Type B pancreatic cell (in vitro differentiated cells): Measurements from ENCODE around the gene IFNL3. TPM values are rescaled to one million over a fixed set of nuclear protein-coding genes. Genes with fewer than 3 reads are reported as not detected.

Experiments
- DNase-seq: peaks from one replicate; pipeline ENCODE4 v3.0.0; 2021; ENCODE audit warnings: mixed read lengths; ENCODE audit not compliant: unreplicated experiment; ENCODE audit errors: extremely low spot score
- H3K27ac Mint-ChIP-seq: 2 replicates; pipeline ENCODE4 v1.8.0; 2021; ENCODE audit warnings: mild to moderate bottlenecking, mixed read lengths
- H3K27me3 Mint-ChIP-seq: 2 replicates; pipeline ENCODE4 v1.8.0; 2021; ENCODE audit warnings: mixed read lengths
- H3K36me3 Mint-ChIP-seq: 2 replicates; pipeline ENCODE4 v1.8.0; 2021; ENCODE audit warnings: mixed read lengths
- H3K4me1 Mint-ChIP-seq: one replicate; pipeline ENCODE4 v1.8.0; 2021; ENCODE audit warnings: mixed read lengths; ENCODE audit not compliant: unreplicated experiment
- H3K4me3 Mint-ChIP-seq: 2 replicates; pipeline ENCODE4 v1.8.0; 2021; ENCODE audit warnings: mild to moderate bottlenecking, mixed read lengths
- H3K9me3 Mint-ChIP-seq: 2 replicates; pipeline ENCODE4 v1.8.0; 2021; ENCODE audit warnings: mixed read lengths
- total RNA-seq: library from RNA; stranded (reverse); gene quantifications from 2 replicates; pipeline ENCODE4 v1.2.1, GENCODE V29; 2021; ENCODE audit warnings: low replicate concordance
- TF ChIP-seq, protein P1 (sequence below): fragments of 200-600 bp; sonication (generic); conservative IDR thresholded peaks from 2 replicates; pipeline ENCODE4 v1.5.0; 2021; ENCODE audit warnings: antibody characterized with exemption, mild to moderate bottlenecking

Gene IFNL3
- total RNA-seq, 1 donor from 2014 or later = not detected

DNA sequence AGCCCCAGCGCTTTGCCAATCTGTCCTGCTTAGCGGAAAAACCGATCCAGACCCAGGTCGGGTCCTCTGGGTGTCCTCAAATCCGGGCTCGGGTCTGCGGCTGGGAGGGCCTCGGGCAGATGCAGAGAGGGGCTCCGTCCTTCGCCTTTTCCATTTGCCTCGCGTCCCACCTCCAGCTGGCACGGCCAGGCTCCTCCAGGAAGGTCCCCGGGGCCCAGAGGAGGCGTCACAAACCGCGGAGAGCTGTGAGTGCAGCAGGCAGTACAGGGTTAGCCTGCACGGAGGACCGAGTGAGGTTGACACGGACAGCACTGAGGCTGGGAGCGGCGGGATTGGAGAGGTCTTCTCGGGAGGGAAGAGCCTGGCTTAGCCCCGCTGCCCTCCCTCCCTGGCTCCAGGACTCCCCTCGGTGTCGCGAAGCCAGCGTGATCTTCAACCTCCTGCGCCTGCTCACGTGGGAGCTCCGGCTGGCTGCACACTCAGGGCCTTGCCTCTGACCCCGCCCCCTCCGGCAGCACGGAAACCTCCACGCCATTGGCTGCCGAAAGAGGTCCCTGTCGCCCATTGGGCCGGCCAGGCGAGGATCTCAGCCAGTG, 20.6 kb upstream of the IFNL3 start:
- no peak for DNase-seq
- H3K9me3 Mint-ChIP-seq = no peaks in the 10 kb centered on the region
- TF ChIP-seq, protein P1, sequence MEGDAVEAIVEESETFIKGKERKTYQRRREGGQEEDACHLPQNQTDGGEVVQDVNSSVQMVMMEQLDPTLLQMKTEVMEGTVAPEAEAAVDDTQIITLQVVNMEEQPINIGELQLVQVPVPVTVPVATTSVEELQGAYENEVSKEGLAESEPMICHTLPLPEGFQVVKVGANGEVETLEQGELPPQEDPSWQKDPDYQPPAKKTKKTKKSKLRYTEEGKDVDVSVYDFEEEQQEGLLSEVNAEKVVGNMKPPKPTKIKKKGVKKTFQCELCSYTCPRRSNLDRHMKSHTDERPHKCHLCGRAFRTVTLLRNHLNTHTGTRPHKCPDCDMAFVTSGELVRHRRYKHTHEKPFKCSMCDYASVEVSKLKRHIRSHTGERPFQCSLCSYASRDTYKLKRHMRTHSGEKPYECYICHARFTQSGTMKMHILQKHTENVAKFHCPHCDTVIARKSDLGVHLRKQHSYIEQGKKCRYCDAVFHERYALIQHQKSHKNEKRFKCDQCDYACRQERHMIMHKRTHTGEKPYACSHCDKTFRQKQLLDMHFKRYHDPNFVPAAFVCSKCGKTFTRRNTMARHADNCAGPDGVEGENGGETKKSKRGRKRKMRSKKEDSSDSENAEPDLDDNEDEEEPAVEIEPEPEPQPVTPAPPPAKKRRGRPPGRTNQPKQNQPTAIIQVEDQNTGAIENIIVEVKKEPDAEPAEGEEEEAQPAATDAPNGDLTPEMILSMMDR = no peak
- H3K36me3 Mint-ChIP-seq = no peaks in the 10 kb centered on the region
- H3K4me1 Mint-ChIP-seq = peaks cover 5% of the 10 kb centered on the region
- no peak overlapping the region for H3K4me3 Mint-ChIP-seq
- H3K27ac Mint-ChIP-seq = no peak overlapping the region
- H3K27me3 Mint-ChIP-seq = peaks cover 60% of the 10 kb centered on the region

GRCh38 chr19:39264306-39265290, 19.8 kb upstream of the IFNL3 start:
- DNase-seq = no peak
- Mint-ChIP-seq H3K36me3 (no peaks in the 10 kb centered on the region), H3K4me1 (peaks cover 5% of the 10 kb centered on the region), H3K9me3 (no peaks in the 10 kb centered on the region), H3K4me3 (no peak overlapping the region), H3K27me3 (peaks cover 52% of the 10 kb centered on the region), H3K27ac (no peak overlapping the region)
- TF ChIP-seq, protein P1 = no peak

DNA sequence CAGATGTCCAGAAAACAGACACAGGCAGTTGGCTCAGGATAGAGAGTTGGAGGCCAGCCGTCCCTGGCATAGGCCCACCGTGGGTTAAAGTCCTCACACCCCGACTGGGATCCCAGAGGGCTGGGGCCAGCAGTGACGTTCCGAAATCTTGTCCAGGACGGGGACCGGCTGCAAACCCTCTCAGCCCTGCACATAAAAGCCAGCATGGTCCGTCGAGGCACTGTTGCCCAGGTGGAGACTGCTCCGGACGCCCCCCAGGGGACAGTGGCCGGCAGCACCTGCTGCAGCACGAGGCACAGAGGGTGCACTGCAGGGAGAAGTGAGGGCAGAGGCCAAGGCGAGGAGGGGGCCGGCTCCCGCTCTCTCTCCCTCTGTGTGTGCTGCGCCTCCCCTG, 19.1 kb upstream of the IFNL3 start:
- peaks cover 5% of the 10 kb centered on the region for H3K4me1 Mint-ChIP-seq
- no peaks in the 10 kb centered on the region for H3K9me3 Mint-ChIP-seq
- no peak overlapping the region for H3K27ac Mint-ChIP-seq
- H3K27me3 Mint-ChIP-seq = peaks cover 51% of the 10 kb centered on the region
- no peaks in the 10 kb centered on the region for H3K36me3 Mint-ChIP-seq
- TF ChIP-seq, protein P1 = no peak
- no peak for DNase-seq
- peak overlapping the region; percentile 37 for H3K4me3 Mint-ChIP-seq

GRCh38 chr19:39262496-39262895, 17.7 kb upstream of the IFNL3 start:
- H3K27me3 Mint-ChIP-seq = peaks cover 49% of the 10 kb centered on the region
- TF ChIP-seq, protein P1 = no peak
- peak overlapping the region; percentile 61 for H3K4me3 Mint-ChIP-seq
- H3K36me3 Mint-ChIP-seq = no peaks in the 10 kb centered on the region
- H3K27ac Mint-ChIP-seq = peak overlapping the region; percentile 39
- H3K4me1 Mint-ChIP-seq = peaks cover 10% of the 10 kb centered on the region
- no peaks in the 10 kb centered on the region for H3K9me3 Mint-ChIP-seq
- no peak for DNase-seq

DNA sequence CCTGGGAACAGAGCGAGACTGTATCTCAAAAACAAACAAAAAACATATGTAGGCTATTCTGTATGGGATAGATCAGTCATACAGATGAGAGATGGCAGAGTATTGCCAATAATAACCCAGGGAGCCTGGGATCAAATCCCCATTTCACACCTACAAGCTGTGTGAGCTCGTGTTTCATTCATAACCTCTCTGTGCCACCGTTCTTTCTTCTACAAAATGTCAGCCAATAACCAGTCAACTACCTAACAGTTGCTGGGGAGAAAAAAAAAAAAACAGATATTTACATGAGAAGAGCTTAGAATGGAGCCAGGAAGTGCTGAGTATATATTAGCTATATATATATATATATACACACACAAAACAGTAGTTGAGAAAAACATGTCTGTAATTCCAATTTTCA, 16.9 kb upstream of the IFNL3 start:
- Mint-ChIP-seq H3K27ac (no peak overlapping the region), H3K4me1 (peaks cover 10% of the 10 kb centered on the region), H3K36me3 (no peaks in the 10 kb centered on the region), H3K4me3 (no peak overlapping the region), H3K9me3 (no peaks in the 10 kb centered on the region), H3K27me3 (peaks cover 44% of the 10 kb centered on the region)
- DNase-seq = no peak
- TF ChIP-seq, protein P1 = no peak
